Keratinocyte (primary cell): ENCODE measurements around the gene THRB.

Experiments
- EZH2 ChIP-seq: IDR thresholded peaks from one replicate; pipeline ENCODE4 v1.6.1; 2012; ENCODE audit warnings: inconsistent platforms, mild to moderate bottlenecking, low read length, moderate library complexity
- TF ChIP-seq, protein P1 (sequence below), 3 experiments: IDR thresholded peaks in 1 of 3; conservative IDR thresholded peaks in 1 of 3; optimal IDR thresholded peaks in 1 of 3; 2 replicates in 2 of 3; 3 replicates in 1 of 3; pipeline versions ENCODE3 to v1.5.1; 2011; ENCODE audit warnings: low read length in 3 of 3, mild to moderate bottlenecking in 3 of 3, moderate library complexity in 2 of 3, control low read depth in 1 of 3, inconsistent platforms in 1 of 3; ENCODE audit not compliant: insufficient read depth in 2 of 3; ENCODE audit errors: extremely low read depth in 1 of 3

DNA sequence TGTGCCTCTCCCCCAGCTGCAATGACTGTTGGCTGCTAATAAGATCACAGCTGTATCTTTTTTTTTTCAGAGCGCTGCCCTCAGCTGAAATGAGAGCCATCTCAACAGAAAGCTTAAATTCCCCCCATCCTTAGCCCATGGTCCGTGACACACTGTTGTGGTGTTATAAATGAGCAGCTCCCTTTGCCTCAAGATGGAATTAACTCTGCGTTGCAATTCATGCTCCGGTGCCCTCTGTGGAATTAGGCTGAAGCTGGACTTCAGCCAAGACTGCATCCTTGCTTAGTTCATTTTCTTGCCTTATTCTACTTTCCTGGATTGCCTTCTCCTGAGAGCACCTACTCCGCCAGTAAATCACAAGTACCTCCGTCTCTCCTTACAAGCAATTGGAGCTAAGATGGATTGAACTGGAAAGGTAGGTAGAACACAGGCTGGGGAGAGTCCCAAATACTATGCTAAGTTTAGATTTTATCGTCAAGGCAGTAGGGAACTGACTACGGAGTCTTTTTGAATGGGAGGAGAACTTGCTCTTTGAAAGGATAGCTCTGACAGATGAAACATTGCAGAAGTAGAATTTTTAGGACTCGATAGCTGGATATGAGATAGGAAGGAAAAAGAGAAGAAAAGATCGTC lies 39.0 kb upstream of the THRB start:
- TF ChIP-seq EZH2: no peak
- TF ChIP-seq, protein P1, sequence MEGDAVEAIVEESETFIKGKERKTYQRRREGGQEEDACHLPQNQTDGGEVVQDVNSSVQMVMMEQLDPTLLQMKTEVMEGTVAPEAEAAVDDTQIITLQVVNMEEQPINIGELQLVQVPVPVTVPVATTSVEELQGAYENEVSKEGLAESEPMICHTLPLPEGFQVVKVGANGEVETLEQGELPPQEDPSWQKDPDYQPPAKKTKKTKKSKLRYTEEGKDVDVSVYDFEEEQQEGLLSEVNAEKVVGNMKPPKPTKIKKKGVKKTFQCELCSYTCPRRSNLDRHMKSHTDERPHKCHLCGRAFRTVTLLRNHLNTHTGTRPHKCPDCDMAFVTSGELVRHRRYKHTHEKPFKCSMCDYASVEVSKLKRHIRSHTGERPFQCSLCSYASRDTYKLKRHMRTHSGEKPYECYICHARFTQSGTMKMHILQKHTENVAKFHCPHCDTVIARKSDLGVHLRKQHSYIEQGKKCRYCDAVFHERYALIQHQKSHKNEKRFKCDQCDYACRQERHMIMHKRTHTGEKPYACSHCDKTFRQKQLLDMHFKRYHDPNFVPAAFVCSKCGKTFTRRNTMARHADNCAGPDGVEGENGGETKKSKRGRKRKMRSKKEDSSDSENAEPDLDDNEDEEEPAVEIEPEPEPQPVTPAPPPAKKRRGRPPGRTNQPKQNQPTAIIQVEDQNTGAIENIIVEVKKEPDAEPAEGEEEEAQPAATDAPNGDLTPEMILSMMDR (optimal IDR thresholded peaks at IDR 0.05 in 1 of 3, IDR thresholded peaks at IDR 0.05 in 1 of 3, conservative IDR thresholded peaks at IDR 0.05 in 1 of 3; ENCODE audit: extremely low read depth in 1 of 3, insufficient read depth in 2 of 3, low read length in 3 of 3): no peak
